GM12878 (cell line): ENCODE results near the gene SH2D6.

ENCODE experiments used
- CBX3 ChIP-seq: fragments of 200-600 bp; sonication (generic); IDR thresholded peaks from 2 replicates; pipeline ENCODE4 v1.6.1; 2016; ENCODE audit warnings: low read depth, borderline replicate concordance
- EZH2 ChIP-seq: IDR thresholded peaks from 2 replicates; pipeline ENCODE4 v1.6.1; 2012; ENCODE audit warnings: low read depth, mild to moderate bottlenecking, control low read depth, inconsistent platforms, low read length, borderline replicate concordance; ENCODE audit not compliant: control insufficient read depth
- KDM1A ChIP-seq: fragments of 200-600 bp; sonication (generic); IDR thresholded peaks from 2 replicates; pipeline ENCODE4 v1.6.1; 2016; ENCODE audit warnings: borderline replicate concordance
- RAD21 ChIP-seq: IDR thresholded peaks from 2 replicates; pipeline ENCODE4 v1.6.1; 2011; ENCODE audit warnings: mild to moderate bottlenecking, low read depth, low read length, moderate library complexity; ENCODE audit not compliant: insufficient read depth
- RELA ChIP-seq: fragments of 450-650 bp; IDR thresholded peaks from 2 replicates; pipeline ENCODE4 v1.8.0; 2014; ENCODE audit warnings: borderline replicate concordance; ENCODE audit not compliant: partially characterized antibody
- YY1 ChIP-seq: IDR thresholded peaks from 2 replicates; pipeline ENCODE4 v1.6.1; 2011; ENCODE audit warnings: low read depth, mild to moderate bottlenecking, low read length
- ZBTB11 ChIP-seq: fragments of 450-650 bp; formaldehyde crosslinking; IDR thresholded peaks from 2 replicates; pipeline ENCODE4 v1.5.0; 2022; ENCODE audit warnings: mild to moderate bottlenecking, missing genetic modification characterization
- TF ChIP-seq, protein P1 (sequence below): fragments of 450-650 bp; formaldehyde crosslinking; IDR thresholded peaks from 2 replicates; pipeline ENCODE4 v1.4.0; 2020; ENCODE audit warnings: mild to moderate bottlenecking, moderate library complexity
- TF ChIP-seq, protein P2 (sequence below): fragments of 450-650 bp; IDR thresholded peaks from 2 replicates; pipeline ENCODE4 v1.6.1; 2017; ENCODE audit warnings: mild to moderate bottlenecking, low read depth, inconsistent platforms; ENCODE audit not compliant: poor library complexity, severe bottlenecking
- TF ChIP-seq, protein P3 (sequence below), 3 experiments: IDR thresholded peaks in 2 of 3; conservative IDR thresholded peaks in 1 of 3; 2 replicates each; pipeline ENCODE4 v1.5.1; 2011; ENCODE audit warnings: low read depth in 3 of 3, low read length in 3 of 3, mild to moderate bottlenecking in 3 of 3, control low read depth in 2 of 3, moderate library complexity in 2 of 3, inconsistent platforms in 1 of 3, mixed read lengths in 1 of 3; ENCODE audit not compliant: control insufficient read depth in 2 of 3, insufficient read depth in 1 of 3; ENCODE audit errors: extremely low read depth in 1 of 3

- TF ChIP-seq RELA, result no peak
- TF ChIP-seq, protein P1, sequence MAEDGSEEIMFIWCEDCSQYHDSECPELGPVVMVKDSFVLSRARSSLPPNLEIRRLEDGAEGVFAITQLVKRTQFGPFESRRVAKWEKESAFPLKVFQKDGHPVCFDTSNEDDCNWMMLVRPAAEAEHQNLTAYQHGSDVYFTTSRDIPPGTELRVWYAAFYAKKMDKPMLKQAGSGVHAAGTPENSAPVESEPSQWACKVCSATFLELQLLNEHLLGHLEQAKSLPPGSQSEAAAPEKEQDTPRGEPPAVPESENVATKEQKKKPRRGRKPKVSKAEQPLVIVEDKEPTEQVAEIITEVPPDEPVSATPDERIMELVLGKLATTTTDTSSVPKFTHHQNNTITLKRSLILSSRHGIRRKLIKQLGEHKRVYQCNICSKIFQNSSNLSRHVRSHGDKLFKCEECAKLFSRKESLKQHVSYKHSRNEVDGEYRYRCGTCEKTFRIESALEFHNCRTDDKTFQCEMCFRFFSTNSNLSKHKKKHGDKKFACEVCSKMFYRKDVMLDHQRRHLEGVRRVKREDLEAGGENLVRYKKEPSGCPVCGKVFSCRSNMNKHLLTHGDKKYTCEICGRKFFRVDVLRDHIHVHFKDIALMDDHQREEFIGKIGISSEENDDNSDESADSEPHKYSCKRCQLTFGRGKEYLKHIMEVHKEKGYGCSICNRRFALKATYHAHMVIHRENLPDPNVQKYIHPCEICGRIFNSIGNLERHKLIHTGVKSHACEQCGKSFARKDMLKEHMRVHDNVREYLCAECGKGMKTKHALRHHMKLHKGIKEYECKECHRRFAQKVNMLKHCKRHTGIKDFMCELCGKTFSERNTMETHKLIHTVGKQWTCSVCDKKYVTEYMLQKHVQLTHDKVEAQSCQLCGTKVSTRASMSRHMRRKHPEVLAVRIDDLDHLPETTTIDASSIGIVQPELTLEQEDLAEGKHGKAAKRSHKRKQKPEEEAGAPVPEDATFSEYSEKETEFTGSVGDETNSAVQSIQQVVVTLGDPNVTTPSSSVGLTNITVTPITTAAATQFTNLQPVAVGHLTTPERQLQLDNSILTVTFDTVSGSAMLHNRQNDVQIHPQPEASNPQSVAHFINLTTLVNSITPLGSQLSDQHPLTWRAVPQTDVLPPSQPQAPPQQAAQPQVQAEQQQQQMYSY, result no peak
- TF ChIP-seq KDM1A, result no peak
- TF ChIP-seq RAD21, result no peak
- TF ChIP-seq CBX3, result no peak
- TF ChIP-seq, protein P2, sequence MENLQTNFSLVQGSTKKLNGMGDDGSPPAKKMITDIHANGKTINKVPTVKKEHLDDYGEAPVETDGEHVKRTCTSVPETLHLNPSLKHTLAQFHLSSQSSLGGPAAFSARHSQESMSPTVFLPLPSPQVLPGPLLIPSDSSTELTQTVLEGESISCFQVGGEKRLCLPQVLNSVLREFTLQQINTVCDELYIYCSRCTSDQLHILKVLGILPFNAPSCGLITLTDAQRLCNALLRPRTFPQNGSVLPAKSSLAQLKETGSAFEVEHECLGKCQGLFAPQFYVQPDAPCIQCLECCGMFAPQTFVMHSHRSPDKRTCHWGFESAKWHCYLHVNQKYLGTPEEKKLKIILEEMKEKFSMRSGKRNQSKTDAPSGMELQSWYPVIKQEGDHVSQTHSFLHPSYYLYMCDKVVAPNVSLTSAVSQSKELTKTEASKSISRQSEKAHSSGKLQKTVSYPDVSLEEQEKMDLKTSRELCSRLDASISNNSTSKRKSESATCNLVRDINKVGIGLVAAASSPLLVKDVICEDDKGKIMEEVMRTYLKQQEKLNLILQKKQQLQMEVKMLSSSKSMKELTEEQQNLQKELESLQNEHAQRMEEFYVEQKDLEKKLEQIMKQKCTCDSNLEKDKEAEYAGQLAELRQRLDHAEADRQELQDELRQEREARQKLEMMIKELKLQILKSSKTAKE, result no peak
- TF ChIP-seq, protein P3, sequence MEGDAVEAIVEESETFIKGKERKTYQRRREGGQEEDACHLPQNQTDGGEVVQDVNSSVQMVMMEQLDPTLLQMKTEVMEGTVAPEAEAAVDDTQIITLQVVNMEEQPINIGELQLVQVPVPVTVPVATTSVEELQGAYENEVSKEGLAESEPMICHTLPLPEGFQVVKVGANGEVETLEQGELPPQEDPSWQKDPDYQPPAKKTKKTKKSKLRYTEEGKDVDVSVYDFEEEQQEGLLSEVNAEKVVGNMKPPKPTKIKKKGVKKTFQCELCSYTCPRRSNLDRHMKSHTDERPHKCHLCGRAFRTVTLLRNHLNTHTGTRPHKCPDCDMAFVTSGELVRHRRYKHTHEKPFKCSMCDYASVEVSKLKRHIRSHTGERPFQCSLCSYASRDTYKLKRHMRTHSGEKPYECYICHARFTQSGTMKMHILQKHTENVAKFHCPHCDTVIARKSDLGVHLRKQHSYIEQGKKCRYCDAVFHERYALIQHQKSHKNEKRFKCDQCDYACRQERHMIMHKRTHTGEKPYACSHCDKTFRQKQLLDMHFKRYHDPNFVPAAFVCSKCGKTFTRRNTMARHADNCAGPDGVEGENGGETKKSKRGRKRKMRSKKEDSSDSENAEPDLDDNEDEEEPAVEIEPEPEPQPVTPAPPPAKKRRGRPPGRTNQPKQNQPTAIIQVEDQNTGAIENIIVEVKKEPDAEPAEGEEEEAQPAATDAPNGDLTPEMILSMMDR (IDR thresholded peaks at IDR 0.05 in 2 of 3, conservative IDR thresholded peaks at IDR 0.05 in 1 of 3; ENCODE audit: control insufficient read depth in 2 of 3, extremely low read depth in 1 of 3, insufficient read depth in 1 of 3, low read depth in 3 of 3, low read length in 3 of 3), result no peak
- no peak for TF ChIP-seq YY1
- no peak for TF ChIP-seq ZBTB11 (CRISPR knock-in tag)
- TF ChIP-seq EZH2, result no peak
These were observed 16.9 kb downstream of the SH2D6 start for GRCh38 chr2:85435220-85435958.
